Spleen (tissue), 7 donors: ENCODE data around the gene PDE4B.

Source experiments
- POLR2A ChIP-seq, 3 donors: fragments of 450-650 bp; IDR thresholded peaks; one replicate each; pipeline ENCODE4 v1.5.1; 2017; ENCODE audit warnings: antibody characterized with exemption in 3 of 3, mild to moderate bottlenecking in 1 of 3
- TF ChIP-seq, protein P1 (sequence below), 11 experiments: fragments of 200-600 bp in 7 of 11; fragments of 450-650 bp in 4 of 11; sonication (generic) in 4 of 11; IDR thresholded peaks in 8 of 11; conservative IDR thresholded peaks in 3 of 11; 1 replicate in 7 of 11; 2 replicates in 4 of 11; pipeline versions ENCODE4 v1.4.0 to v1.8.0; 2016 to 2021; ENCODE audit warnings: antibody characterized with exemption in 11 of 11, inconsistent platforms in 4 of 11, mild to moderate bottlenecking in 1 of 11
- donor health status: DM: no; HTN: no; CAD: no; lungs with moderate emphysema.
- donor health status: DM: no; HTN: no; CAD: no.
- donor health status: DM: no; HTN: no; CAD: no.

DNA sequence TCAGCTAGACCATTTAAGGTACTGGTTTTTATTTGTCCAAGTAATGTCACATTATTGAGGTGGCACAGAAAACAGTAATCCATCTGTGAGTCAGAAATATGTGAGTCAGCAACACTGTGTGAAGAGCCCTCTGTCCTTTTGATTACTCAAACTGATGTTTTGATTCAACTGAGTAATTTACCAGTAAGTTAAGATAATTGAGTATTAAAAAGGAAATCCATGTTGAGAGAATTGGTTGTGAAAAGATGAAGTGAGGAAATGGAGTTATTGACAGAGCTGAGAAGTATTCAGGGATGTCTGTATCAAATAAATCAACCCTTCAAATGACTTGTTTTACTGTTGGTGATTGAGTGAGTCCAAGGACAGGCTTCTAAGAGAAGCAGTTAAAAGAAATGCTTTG lies 438.5 kb downstream of the PDE4B start:
- TF ChIP-seq, protein P1, sequence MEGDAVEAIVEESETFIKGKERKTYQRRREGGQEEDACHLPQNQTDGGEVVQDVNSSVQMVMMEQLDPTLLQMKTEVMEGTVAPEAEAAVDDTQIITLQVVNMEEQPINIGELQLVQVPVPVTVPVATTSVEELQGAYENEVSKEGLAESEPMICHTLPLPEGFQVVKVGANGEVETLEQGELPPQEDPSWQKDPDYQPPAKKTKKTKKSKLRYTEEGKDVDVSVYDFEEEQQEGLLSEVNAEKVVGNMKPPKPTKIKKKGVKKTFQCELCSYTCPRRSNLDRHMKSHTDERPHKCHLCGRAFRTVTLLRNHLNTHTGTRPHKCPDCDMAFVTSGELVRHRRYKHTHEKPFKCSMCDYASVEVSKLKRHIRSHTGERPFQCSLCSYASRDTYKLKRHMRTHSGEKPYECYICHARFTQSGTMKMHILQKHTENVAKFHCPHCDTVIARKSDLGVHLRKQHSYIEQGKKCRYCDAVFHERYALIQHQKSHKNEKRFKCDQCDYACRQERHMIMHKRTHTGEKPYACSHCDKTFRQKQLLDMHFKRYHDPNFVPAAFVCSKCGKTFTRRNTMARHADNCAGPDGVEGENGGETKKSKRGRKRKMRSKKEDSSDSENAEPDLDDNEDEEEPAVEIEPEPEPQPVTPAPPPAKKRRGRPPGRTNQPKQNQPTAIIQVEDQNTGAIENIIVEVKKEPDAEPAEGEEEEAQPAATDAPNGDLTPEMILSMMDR (IDR thresholded peaks at IDR 0.05 in 8 of 11, conservative IDR thresholded peaks at IDR 0.05 in 3 of 11) = no peak
- TF ChIP-seq POLR2A (IDR thresholded peaks at IDR 0.05) = no peak
